GM12892 (cell line): ENCODE results near the gene PRRT2.

Source experiments
- POLR2A ChIP-seq: IDR thresholded peaks from 2 replicates; pipeline ENCODE4 v1.6.1; 2011; ENCODE audit warnings: low read depth, low read length, control low read depth
- POLR2AphosphoS5 ChIP-seq: IDR thresholded peaks from 2 replicates; pipeline ENCODE4 v1.6.1; 2011; ENCODE audit warnings: low read depth, low read length, control low read depth

DNA sequence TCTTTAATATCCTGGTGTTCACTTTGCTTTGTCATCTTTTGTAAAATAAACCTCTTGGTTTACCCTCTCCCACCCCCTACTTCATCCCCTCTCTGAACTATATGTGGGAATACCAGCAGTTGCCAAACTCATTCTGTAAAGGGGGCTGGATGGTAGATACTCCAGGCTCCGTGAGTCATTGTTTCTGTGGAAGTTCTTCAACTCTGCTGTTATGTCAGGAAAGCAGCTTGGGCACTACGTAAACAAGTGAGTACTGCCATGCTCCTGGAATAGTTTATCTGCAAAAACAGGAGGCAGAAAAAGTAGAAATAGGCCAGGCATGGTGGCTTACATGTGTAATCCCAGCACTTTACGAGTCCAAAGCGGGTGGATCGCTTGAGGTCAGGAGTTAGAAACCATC is 25.8 kb downstream of the PRRT2 start:
- TF ChIP-seq POLR2AphosphoS5 (no peak), POLR2A (no peak)
